ENCODE results near the gene KIAA0232.
A peak's percentile ranks its signal among the peaks of the same experiment; 100 is the strongest.
"Not testable (repeated sequence)": the region's sequence is repeated elsewhere in the genome, so short reads cannot be mapped to it uniquely, and the experiment has no call there.

KIAA0232 gene

DNA sequence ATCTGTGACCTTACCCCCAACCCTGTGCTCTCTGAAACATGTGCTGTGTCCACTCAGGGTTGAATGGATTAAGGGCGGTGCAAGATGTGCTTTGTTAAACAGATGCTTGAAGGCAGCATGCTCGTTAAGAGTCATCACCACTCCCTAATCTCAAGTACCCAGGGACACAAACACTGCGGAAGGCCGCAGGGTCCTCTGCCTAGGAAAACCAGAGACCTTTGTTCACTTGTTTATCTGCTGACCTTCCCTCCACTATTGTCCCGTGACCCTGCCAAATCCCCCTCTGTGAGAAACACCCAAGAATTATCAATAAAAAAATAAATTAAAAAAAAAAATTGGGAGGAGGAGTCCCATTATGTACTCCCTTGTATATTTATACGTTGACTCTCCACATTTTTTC lies 26.2 kb upstream of the KIAA0232 start:
- DNase-seq (ENCODE audit: low spot score): not testable (repeated sequence)

DNA sequence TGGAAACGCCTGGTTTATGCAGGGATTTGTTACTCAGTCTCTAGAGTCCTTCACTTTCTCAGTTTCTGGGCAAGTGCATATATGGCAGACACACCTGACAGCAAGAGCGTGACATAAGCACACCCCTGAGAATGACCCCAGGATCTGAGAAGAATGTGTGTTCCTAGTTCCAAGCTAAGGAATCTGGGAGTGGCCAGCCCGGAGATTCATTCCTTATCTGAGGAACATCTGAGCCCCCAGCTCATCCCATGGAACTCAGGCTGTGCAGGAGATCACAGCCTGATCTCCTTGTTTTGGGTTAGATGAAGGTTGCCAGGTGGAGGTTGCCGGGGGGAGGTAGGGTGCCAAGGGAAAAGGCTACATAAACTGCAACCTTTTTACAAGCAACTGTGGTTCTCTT lies 23.8 kb upstream of the KIAA0232 start:
- DNase-seq (ENCODE audit: low spot score): no peak

DNA sequence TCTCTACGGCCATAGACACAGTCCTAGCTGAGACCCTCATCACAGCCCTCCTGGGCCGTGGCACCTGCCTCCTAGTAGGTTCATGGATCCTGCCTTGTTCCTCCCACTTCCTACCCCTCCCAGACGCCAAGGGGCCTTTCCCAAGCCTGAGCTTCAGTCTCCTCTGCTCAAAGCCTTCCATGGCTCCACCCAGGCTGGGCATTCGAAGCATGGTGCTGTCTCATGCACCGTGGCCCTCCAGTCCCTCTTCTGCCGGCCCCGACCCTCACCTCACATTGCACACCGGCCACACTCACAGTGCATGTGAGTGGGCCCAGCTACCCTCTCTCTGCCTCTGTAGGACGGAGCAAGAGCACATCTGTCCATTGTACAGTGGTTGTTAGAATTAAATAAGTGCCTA lies 21.7 kb upstream of the KIAA0232 start:
- no peak for DNase-seq (ENCODE audit: low spot score)

DNA sequence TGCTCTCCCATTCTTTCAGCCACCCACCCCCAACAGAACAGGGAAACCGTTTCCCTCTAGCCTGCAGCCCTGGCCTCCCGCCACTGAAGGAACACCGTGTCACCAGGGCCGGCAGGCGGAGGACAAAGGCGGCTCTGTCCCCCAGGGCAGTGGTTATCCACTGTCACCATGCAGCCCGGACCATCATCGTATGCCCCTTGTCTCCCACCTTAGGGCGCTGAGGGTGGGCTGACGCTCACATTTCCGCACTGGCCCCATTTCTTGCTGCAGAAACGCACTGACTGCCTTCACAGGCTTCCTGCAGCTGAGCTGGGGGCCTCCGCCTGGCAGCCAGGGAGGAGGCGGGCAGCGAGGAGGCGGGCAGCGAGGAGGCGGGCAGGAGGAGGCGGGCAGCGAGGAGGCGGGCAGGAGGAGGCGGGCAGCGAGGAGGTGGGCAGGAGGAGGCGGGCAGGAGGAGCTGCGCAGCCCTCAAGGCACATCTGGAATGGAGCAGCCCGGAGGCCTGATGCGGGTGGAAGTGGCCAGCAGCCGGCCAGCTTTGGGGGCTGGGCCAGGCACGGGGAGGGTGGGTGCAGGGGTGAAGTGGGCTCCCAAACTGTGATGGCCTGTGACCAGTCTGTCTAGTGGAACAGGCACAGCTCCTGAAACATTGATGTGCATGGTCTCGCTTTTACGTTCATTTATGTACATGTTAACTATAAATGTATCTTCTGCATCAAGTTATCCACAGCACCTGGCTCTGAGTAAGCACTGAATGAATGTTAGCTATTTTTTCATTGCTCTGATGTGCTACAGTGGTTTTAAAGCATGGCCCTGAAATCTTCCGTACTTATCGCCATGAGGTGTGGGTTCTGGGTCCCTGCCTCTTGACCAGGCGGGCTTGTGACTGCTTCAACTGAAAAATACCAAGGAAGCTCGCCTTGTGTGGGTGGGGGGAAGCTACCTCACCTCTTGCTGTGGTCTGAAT lies 20.6 kb upstream of the KIAA0232 start:
- DNase-seq (ENCODE audit: low spot score): no peak

DNA sequence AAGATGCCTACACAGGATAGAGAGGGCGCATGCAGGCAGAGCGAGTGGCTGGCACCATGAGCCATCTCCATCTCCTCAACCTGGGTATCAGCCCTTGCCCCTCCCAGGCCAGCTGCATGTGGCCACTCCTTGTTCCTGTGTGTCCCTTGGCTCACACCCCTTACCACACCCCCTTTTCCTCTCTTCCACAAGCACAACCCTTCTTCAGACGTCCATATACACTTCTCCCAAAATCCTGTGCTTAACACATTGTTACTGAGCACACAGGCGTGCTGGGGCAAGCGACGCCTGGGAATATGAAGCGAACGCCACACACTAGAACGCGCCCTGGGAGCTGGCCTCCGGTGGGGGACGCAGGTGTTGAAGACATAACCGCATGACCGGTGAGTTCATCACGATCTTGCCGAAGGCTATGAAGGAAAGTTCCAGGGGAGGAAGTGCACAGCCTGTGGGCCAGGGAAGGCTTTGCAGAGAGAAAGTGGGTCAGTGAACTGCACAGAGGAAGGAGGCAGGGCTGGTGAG lies 19.1 kb upstream of the KIAA0232 start:
- no peak for DNase-seq (ENCODE audit: low spot score)

DNA sequence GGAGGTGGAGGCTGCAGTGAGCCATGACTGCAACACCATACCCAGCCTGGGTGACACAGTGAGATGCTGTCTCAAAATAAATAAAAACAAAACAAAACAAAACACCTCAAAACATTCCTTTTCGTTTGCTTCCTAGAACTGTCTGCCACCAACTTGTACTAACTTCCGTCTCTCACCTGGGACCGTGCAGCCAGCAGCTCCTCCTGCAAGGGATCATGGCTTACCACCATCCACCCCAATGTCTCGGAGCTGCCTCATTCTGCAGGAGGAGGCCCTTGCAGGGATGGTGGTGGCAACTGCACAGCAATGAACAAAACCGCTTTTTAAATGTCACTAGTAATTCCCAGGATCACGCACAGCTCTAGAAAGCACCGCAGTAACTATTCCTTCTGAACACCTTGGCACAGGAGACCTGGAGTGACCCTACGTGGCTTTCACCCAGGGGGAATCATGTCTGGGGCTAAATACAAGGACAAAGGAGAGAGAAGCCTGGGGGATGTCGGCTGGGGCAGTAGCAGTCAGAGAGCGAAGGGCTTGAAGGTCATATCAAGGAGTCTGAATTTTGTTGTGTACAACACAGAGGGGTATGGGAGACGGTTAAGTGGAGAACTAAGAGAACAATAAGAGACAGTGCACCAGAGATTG lies 17.4 kb upstream of the KIAA0232 start:
- DNase-seq (ENCODE audit: low spot score): no peak

DNA sequence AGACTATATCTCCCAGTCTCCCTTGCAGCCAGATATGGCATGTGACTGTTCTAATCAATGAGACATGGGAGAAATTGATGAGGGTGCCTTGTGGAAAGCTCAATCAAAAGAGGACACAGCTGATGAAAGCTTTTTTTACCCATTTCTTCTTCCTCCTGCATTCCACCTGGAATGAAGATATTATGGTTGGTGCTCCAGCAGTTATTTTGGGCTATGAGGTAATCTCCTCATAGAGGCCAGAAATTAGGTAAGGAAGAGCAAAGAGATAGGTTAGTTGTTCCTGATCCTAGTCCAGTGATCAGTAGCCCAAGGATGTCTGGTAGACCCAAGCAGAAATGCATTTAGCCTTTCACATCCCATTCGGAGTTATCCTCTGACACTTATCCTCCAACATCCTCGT lies 16.8 kb upstream of the KIAA0232 start:
- no peak for DNase-seq (ENCODE audit: low spot score)

DNA sequence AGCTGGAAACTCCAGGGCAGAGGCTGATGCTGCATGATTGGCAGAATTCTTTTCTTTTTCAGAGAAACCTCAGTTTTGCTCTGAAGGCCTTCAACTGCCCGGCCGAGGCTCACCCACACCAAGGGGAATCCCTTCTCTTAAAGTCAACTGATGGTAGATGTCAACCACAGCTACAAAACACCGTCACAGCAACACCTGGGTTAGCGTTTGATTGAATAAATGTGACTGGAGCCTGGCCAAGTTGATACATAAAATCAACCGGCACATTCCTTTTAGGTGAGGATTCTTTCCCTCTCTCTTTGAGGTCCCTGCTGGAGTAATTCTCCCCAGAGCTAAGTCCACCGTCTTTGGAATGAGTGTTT lies 15.2 kb upstream of the KIAA0232 start:
- DNase-seq (ENCODE audit: low spot score): no peak

DNA sequence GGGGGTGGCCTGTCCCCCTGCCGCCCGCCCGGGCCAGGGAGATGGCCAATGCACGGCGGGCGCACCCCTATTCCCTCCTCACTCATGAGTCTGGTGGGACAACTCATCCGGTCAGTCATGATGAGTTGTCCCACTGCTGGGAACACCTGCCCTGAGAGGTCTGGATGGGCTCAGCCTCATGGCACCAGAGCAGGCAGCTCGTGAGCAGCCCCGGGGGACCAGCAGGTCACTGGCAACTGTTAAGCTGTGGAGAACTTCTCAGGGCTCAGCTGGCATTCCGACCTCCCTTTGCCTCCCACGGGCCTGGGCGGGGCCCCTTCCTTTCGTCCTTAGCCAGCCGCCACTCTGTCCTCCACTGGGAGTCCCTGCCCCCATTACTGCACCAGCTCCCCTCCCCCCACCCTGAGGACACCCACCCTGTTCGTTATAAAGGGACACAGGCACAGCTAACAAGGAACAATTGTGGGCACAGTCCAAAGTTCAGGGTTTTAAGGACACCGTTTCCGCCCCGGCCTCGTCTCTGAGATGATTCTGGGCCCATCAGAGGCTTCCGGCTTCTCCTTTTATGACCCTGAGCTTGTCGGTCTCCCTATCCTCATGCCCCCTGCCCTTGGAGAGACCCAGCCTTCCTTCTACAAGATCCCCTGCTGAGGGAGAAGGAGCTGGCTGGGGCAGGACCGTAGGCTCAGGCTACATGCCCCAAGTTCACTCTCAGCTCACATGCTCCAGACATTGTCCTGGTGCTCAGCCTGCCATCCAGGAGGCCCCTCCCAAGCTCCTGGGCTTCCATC lies 14.6 kb upstream of the KIAA0232 start:
- DNase-seq (ENCODE audit: low spot score): no peak

DNA sequence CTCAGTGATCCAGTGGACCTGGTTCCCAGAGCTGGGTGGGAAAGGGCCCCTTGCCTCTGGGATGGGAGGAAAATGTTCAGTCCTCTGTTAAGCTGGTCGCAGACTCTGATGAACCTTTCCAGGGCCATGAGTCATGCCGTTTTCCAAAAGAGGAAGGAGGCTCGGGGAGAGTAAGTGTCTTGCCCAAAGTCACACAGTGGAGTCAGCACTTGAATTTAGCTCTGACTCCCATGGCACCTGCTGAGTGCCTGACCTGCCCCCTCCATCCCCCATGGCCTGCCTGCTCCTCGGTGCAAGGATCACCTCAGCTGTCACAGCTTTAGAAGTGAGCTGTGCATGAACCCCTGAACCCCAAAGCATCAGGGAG lies 14.0 kb upstream of the KIAA0232 start:
- DNase-seq (ENCODE audit: low spot score): peak; percentile 75

DNA sequence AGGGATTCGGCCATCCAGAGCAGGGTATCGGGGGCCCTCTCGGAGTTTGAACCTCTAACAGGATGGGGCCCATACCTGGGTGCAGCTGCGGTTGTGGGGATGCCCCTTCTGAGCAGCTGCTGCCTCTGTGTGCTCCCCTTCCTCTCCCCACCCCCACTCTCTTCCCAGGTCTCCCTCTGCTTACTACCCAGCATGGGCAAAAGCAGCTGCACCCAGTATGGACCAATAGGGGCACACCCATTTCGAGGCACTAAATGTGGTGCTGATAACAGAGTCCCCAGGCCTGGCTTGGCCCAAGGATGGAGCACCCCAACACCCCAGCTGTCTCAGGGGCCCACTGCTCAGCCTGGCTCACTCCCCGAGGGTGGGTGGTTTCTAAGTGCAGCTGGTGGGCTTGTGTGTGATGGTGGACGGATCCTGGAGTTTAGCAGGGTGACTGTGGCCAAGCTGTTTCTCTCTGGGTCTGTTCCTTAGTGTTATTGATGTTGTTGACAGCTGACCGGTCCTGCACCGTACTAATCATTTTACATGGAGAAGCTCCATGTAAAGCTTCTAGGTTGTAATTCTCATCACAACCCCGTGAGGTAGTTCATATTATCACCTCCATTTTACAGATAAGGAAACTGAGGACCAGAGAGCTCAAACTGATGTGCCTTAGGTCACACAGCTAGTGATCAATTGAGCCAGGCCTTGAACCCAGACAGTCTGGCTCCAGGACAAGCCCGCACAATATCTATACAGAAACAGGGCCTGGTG lies 13.1 kb upstream of the KIAA0232 start:
- no peak for DNase-seq (ENCODE audit: low spot score)

DNA sequence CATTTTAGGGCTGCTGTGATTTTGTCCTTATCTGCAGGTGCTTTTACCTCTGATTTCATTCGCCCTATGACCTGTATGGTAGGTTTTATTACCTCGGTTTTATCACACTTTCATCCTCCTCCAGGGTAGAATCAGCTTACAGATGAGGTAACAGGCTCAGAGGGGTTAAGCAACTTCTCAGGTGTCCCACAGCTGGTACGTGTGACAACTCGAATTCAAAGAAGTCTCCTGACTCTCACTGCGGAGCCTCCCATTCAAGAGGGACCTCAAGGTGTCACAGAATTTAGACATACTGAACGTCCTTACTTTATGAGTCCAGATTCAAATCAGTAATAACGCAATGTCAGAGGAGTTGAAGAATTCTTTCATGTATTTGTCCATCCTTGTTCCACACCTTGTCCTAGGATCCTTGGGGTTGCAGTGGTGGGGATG lies 12.5 kb upstream of the KIAA0232 start:
- DNase-seq (ENCODE audit: low spot score): no peak

DNA sequence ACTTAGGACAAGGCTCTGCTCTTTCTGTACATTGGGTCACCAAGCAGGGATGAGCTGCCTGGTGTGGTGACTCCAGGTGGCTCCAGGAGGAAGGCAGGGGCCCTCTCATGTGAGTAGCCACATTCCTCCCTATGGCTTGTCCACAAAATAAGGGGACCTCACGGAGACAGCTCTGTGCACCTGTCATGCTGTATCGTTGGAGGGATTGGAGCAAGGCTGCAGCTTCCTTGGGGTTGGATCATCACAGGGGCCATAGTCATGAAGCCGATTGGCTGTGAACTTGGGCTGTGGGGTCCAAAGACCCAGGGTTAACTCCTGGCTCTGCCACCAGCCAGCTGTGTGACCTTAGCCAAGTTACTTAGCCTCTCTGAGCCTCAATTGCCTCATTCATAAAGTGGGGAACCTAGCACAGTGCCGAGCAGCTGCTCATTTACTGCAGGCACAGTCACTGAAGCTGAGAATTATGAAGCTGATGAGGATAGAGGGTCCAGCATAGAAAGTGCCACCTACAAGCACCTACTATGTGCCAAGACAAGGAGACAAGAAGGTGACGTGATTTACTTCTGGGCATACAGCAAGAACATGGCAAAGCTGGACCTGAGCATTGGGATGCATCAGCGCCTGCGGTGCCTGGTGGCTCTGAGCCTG lies 11.8 kb upstream of the KIAA0232 start:
- no peak for DNase-seq (ENCODE audit: low spot score)

DNA sequence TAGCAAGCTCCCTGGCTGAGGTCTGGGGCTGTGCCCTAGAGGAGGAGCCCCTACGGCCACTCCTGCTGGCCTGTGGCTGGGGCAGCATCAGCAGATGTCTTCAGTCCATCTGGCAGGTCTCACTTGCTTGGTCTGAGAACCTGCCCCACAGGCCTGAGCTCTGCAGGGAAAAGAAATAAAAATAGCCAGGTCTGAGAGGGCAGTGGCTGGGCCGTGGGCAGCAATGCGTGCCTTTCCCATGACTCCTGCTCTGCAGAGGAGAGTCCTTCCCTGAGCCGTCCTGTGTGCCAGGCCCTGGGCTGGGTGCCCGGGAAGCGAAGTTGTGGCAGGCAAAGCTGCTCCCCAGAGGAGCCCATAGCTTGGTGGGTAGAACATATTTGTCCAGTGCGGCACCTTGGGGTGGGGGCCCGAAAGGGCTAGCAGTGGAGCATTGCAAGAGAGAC lies 11.3 kb upstream of the KIAA0232 start:
- peak; percentile 77 for DNase-seq (ENCODE audit: low spot score)

DNA sequence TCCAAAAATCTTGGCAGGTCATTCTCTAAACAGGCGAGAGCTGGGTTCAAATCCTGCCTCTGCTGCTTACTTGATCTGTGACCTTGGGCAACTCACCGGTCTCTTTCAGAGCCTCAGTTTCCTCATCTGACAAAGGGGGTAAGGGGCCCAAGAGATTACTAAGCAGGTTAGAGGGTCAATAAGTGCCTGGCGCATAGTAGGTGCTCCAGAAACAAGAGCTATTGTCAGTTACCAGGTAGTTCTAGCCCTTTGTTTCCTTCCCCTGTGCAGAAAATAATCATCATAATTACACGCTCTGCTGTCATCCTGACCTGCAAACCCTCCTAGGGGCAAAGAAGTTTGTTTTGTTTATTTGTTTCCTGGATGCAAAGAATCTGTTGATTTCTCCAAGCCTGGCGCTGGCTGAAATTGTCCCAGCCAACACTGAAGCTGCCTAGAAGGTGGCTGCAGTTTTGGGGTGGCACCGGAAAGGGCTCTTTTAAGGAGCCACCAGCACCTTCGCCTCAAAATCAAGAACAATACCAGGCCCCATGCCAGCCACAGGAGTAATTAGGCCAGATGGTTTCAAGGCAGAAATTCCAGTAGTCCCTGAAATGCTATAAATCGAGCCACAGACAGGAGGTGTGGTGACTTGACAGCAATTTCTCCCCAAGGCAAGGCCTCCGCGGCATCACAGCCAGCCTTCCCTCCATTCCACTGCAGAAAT lies 10.2 kb upstream of the KIAA0232 start:
- peak; percentile 41 for DNase-seq (ENCODE audit: low spot score)

DNA sequence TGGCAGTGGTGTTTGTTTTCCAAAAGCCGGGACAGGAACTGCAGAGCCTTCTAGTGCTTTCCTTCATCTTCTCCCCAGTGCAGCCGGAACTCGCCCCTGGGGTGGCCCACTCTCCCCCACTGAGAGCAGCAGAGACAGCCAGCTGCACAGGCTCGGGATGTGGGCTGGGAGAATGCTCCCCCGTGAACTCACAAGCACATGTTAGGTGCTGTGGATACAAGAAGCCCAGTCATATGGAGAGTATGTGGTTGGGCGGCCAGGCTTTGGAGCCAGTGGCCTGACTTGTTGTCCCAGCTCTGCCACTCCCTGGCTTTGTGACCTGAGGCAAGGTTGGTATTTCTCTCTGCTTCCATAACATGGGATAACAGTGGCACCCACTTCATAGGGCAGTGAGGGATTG lies 9.4 kb upstream of the KIAA0232 start:
- no peak for DNase-seq (ENCODE audit: low spot score)

DNA sequence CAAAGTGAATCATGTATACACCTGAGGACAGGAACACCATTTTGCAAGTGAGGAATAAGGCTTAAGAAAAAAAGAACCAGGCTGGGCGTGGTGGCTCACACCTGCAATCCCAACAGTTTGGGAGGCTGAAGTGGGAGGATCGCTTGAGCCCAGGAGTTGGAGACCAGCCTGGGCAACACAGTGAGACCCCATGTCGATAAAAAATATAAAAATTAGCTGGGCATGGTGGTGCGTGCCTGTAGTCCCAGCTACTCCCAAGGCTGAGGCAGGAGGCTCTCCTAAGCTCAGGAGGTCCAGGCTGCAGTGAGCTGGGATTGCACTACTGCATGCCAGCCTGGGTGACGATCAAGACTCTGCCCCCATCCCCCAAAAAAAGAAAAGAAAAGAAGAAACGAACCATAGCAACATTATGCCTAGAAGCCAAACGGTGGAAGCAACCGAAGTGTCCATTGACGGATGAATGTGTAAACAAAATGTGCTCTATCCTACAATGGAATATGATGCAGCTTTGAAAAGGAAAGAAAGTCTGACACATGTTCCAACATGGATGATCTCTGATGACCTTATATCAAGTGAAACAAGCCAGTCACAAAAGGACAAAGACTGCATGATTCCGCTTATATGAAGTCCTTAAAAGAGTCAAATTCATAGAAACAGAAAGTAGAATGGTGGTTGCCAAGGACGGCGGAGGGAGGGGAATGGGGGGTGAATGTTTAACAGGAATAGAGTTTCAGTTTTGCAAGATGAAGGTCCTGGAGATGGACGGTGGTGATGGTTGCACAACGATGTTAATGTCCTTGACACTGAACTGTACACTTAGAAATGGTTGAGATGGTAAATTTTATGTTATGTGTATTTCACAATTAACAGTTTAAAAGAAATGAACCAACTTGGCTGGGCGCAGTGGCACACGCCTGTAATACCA lies 8.6 kb upstream of the KIAA0232 start:
- DNase-seq (ENCODE audit: low spot score): no peak

DNA sequence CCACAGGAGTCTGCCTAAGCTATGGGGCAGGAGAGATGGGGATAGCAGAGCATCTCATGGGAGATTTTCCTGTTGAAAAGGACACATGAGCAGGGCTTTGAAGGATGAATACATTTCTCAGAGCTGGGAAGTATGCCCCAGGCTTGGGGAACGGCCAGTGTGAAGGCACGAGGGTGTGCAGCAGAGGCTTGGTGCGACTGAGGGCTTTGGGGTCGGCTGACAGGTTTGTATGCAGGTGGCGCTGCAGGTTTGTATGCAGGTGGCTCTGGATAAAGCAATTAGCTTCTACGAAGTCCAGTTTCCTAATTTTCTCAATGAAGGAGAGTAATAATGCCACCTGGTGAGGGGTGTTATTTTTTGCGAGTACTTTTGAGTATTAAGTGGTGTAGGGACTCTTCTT lies 6.8 kb upstream of the KIAA0232 start:
- DNase-seq (ENCODE audit: low spot score): no peak

DNA sequence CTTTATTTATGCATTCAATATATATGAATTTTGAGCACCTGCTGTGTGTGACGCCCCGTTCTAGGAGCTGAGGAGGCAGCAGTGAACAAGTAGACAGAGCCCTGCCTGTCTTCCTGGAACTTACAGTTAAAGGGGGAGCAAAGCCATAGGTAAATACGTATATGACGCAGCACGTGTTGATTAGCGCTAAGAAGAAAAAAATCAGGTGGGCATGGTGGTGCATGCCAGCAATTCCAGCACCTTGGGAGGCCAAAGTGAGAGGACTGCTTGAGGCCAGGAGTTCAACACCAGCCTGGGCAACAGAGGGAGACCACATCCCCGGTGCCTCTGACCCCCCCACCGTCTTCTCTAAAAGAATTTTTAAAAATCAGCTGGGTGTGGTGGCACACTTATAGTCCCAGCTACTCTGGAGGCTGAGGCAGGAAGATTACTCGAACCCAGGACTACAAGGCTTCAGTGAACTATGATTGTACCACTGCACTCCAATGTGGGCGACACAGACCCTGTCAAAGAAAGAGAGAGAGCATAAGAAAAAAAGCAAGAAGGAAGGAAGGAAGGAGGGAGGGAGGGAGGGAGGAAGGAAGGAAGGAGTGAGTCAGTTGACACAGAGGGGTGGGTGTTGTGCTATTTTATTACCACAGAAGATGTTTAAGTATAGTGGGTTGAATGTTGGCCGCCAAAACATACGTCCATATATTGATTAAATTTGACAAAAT lies 5.4 kb upstream of the KIAA0232 start:
- no peak for DNase-seq (ENCODE audit: low spot score)
